GM18526 (cell line): ENCODE measurements around the gene HSPA12B.

ENCODE experiments used
- POLR2A ChIP-seq: IDR thresholded peaks from 3 replicates; pipeline ENCODE4 v1.6.1; 2011; ENCODE audit not compliant: insufficient read length; ENCODE audit errors: extremely low read depth

Gene HSPA12B

DNA sequence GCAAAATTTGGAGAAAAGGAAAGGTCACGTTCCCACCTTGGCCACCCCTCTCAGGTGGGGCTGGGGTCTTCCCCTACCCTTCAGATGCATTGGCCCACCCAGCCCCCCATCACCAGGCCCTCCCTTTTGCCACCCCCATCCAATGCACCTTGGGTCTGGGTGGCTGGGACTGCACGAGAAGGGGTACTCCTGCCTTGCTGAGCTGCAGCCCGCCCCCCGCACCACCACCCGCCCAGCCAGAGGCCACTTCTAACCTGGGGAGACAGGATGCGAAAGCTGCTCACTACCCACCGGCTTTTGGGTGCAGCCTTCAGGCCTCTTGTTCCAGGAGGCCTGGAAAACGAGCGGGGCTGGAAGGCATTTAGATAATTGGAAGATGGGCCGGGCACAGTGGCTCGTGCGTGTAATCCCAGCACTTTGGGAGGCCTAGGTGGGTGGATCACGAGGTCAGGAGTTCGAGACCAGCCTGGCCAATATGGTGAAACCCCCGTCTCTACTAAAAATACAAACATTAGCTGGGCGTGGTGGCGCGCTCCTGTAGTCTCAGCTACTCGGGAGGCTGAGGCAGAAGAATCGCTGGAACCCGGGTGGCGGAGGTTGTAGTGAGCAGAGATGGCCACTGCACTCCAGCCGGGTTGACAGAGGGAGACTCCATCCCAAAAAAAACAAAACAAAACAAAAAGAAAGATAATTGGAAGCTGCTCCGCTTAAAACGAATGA lies 62.4 kb downstream of the HSPA12B start:
- no peak for TF ChIP-seq POLR2A

DNA sequence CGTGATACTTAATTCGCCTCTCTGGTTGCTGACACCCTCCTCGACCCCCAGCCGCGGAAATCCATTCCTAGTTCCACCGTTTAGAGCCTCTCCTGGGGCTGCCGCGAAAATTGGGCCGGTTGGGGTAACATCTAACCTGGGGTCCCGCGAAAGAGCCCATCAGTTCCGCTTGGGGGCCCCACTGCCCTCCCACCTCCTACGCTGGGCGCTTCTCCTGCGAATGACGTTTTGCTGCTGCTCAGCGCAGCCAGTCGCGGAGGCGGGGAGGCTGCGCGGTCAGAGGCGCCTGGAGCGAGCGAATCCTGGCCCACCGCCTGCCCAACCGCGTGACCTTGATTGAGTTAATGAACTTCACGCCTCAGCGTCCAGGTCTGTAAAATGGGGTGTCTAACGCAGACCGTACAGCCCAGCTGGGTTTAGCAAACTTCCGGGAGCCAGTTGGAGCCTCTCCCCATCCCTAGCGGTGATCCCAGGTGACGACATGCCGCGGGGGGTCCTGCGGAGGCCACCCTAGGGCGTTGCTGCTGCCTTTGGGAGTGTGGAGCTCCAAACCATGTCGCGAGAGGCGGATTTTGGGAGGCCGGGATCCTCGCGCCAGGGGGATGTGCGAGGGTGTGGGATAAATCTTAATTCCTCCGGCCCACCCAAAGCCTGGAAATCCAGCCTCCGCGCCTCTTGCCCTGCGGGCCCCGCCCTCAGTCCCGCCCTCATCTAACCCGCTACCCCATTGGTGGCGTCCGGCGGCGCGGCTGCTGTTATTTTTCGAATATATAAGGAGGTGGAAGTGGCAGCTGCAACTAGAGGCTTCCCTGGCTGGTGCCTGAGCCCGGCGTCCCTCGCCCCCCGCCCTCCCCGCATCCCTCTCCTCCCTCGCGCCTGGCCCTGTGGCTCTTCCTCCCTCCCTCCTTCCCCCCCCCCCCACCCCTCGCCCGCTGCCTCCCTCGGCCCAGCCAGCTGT lies 63.3 kb downstream of the HSPA12B start, which contains the start of gene CDC25B:
CDC25B (plus strand) TSS at position 800 of the 958 bp plus-strand sequence. CDS start 222 bp downstream, outside the sequence.
- TF ChIP-seq POLR2A, result peak; percentile 76

DNA sequence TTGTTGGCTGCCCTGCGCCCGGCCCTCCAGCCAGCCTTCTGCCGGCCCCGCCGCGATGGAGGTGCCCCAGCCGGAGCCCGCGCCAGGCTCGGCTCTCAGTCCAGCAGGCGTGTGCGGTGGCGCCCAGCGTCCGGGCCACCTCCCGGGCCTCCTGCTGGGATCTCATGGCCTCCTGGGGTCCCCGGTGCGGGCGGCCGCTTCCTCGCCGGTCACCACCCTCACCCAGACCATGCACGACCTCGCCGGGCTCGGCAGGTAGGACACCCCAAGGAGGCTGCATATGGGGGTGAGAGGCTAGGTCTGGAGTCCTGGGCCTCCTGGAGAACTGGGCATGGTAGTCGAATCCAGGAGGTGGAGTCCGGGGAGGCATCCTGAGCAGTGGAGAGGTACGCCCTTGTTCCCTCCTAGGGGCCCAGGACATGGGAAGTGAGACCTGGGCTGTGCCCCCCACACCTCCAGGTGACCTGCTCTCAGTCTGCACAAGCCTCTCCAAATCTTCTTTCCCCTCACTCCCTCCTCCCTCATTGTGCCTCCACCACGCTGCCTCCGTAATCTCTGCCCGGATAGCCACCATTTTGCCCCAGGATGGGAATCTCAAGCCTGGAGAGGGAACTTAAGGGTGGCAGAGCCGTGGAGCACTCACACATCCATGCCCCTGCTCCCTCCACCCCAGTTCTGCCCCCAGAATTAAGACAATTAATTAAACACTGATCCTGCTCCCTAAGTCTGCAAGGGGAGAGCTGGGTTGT lies 64.2 kb downstream of the HSPA12B start:
- no peak for TF ChIP-seq POLR2A

DNA sequence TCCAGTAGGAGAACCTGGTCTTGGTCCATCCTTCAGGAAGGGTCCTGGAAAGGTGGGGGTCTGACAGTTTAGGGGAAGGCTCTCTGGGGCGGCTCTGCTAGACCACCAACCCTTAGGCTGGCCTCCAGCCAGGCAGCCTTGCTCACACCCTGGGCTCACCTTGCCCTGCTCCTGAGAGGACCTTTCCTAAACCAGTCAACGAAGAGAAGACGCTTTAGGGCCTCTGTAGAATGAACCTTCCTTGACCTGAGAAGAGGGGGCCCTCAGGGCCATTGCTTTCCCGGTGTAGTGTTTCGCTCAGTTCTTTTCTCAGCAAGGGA lies 64.7 kb downstream of the HSPA12B start:
- no peak for TF ChIP-seq POLR2A

DNA sequence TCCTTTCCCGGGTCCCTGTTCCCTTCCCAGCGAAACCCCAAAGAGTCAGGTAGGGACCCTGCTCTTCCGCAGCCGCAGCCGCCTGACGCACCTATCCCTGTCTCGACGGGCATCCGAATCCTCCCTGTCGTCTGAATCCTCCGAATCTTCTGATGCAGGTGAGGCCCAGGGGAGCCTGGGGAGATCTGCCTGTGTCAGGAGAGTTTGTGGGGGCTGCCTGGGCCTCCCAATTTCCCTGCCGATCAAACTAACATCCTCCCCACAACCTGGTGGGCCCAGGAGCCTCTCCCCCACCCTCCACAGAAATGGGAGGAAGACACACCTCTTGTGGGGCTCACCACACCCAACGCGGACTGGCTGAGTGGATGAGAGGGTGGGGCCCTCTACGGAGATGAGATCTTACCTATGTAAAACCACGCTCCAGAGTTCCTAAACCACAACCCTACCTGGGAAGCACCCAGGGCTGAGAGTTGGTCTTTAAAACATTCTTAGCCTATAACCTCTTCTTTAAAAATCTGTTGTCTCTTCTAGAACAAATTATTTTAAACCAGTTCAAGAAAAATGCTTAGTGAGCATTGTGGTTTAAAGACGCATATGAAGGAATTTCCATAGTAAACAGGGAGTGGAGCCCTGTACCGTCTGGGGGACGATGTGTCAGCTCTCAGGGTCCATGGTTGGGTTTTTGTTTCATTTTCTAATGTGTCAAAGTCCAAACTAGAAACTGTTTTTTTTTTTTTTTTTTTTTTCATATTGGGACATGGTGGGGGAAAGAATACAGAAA lies 65.3 kb downstream of the HSPA12B start:
- TF ChIP-seq POLR2A, result peak; percentile 8

DNA sequence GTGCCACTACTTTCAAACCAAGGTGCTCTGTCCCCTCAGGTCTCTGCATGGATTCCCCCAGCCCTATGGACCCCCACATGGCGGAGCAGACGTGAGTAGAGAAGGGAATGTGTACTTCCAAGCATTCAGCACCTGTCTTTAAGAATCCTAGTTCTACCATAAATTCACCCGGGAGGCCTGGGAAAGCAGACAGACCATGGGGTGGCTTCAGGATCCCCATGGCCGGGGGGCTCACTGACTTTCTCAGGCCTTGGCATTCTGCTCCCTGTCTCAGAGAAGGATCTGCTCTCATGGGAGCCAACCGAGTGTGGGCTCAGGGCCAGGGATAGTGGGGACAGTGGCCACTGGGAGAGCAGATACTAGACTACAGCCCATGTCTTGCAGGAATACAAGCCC lies 65.9 kb downstream of the HSPA12B start:
- no peak for TF ChIP-seq POLR2A

DNA sequence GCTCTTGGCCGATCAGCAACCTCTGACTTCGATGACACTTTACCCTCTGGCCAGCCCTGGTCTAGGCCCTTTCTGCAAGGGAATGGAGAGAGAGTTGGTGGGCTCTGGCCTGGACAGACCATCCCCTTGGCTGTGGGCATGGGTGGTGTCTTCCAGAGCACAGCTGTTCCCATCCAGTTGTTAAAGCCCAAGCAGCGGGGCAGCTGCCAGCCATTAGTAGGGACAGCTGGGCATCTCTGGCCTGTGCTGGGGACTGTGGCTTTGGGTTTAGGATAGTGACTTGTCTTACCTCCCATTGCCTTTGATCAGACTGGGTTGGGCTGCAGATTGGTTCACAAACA lies 66.4 kb downstream of the HSPA12B start:
- no peak for TF ChIP-seq POLR2A

DNA sequence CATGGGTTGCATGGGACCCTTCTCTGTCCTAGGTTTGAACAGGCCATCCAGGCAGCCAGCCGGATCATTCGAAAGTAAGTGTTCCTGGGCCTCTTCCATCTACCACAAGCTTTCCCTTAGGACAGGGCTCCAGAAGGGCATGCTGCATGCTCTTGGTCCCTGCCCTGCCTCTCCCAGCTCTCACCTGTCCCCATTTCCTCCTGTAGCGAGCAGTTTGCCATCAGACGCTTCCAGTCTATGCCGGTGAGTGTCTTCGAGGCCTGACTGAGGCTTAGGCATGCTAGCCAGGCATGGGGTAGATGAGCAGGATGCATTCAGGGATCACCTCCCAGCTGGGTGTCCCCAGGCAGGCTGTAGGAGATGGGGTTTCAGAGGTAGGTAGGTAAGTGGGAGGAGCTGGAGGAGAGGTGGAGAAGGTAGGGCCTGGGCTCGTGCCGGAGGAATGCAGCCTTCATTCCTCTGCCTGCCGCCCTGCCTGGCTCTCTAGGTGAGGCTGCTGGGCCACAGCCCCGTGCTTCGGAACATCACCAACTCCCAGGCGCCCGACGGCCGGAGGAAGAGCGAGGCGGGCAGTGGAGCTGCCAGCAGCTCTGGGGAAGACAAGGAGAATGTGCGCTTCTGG lies 67.9 kb downstream of the HSPA12B start:
- no peak for TF ChIP-seq POLR2A

DNA sequence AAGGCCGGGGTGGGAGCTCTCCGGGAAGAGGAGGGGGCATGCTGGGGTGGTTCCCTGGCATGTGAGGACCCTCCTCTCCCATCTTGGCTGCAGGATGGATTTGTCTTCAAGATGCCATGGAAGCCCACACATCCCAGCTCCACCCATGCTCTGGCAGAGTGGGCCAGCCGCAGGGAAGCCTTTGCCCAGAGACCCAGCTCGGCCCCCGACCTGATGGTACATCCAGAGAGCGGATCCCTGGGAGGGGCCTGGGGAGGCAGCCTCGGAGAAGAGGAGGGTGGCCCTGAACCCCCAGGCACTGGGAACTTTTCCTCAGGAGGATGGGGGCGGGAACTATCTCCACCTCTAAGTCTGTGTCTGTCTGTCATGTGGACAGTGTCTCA lies 68.4 kb downstream of the HSPA12B start:
- TF ChIP-seq POLR2A, result no peak

DNA sequence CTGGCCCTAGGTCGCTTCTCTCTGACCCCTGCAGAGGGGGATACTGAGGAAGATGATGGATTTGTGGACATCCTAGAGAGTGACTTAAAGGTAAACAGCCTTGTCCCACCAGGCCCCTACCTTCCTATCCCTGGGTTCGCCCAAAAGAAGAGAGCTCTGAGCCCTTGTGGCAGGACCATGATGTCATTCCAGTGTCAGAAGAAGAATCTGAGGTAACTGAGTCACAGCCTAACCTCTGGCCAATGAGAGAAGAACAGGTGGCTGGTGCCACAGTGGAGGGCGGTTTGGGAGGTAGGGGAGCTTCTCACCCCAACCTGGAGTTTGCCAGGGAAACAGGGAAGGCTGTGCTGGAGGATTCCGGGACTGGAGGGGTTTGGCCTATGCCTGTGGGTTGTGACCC lies 68.8 kb downstream of the HSPA12B start:
- TF ChIP-seq POLR2A, result no peak

DNA sequence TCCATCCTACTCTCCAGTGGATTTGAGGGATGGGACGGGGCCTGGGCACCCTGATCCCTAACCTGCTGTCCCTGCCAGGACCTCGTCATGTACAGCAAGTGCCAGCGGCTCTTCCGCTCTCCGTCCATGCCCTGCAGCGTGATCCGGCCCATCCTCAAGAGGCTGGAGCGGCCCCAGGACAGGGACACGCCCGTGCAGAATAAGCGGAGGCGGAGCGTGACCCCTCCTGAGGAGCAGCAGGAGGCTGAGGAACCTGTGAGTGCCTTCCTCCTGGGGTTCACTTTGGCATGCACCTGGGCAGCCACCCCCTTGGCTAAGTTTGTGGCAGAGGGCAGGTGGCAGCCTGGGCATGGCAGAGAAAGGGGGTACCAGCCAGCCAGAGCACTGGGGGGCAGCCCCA lies 69.4 kb downstream of the HSPA12B start:
- no peak for TF ChIP-seq POLR2A
